NCI-H2107 (cell line): Measurements from ENCODE around the gene IVD.

Experiments
- DNase-seq: peaks from one replicate; lab custom pipeline; 2025; lab: John Stamatoyannopoulos, UW

The IVD gene

DNA sequence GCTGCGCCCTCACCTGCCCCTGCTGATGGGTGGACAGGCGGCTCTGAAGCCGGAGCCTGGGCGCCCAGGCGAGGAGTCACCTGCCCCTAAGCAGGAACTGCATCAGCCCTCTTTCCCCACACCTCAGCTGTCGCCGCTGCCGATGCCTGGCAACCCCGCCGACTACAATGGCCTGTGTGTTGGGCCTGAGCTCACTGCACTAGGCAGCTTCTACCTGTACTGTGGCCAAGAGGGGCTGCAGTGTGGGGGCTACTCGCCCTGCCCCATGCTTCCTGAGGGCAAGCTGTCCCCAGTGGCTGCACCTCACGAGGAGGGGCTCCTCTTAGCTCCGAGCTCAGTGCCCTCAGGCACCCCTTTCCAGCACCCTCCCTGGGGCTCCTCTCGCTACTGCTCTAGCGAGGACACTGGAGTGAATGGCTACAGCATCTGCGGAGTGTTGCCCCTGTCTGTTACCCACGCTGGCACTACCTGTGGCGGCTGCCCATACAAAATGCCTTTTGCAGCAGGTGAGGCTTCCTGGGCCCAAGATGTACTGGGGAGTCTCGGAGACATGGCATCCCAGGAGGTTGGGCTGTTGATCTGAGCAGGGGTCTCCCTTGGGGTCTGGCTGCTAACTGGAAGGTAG is 53.9 kb downstream of the IVD start:
- no peak for DNase-seq

DNA sequence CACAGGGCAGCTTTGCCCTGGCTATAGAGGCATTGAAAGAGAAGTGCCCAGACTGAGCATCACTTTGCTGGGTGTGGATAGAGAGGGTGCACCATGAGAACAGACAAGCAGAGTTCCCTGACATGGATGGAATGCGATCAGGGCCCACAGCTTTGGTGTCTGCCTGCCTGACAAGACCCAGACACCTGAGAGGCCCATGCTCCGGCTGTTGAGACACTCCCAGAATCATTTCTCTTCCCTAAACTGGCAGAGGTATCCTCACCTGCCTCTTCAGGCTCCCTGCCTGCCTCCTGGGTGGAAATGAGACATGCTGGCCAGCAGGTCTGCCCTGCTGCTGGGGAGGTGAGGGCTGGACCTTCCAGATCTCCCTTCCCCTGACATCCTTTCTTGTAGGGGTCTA is 54.8 kb downstream of the IVD start:
- no peak for DNase-seq

DNA sequence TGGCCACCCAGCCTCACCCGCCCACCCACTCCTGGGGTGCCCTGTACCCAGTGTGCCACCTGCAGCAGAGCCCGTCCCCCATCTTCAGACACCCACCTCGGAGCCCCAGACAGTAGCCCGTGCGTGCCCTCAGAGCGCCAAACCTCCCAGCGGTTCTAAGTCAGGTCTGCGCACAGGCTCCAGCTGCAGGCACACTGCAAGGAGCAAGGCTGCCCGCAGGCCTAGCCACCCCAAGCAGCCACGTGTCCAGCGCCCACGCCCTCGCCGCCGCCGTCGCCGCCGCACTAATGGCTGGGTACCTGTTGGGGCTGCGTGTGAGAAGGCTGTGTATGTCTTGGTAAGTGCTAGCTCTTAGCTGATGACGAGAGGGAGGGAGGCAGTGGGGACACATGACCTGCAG is 56.4 kb downstream of the IVD start:
- no peak for DNase-seq

DNA sequence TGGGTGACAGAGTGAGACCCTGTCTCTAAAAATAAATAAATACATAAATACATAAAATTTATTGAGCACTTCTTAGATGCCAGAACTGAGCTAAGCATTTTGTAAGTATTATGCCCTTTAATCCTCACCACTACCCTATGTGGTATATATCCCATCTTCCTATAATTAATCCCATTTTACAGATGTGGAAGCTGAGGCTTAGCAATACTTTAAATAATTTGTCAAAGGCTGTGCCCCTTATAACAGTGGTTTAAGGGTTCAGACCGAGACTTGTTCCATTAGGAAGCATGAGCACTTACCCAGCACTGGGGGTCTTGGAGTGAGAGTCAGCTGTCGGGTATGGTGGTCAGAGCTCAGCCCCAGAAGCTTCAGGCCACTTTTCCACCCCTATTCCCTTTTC is 57.7 kb downstream of the IVD start:
- DNase-seq: no peak

DNA sequence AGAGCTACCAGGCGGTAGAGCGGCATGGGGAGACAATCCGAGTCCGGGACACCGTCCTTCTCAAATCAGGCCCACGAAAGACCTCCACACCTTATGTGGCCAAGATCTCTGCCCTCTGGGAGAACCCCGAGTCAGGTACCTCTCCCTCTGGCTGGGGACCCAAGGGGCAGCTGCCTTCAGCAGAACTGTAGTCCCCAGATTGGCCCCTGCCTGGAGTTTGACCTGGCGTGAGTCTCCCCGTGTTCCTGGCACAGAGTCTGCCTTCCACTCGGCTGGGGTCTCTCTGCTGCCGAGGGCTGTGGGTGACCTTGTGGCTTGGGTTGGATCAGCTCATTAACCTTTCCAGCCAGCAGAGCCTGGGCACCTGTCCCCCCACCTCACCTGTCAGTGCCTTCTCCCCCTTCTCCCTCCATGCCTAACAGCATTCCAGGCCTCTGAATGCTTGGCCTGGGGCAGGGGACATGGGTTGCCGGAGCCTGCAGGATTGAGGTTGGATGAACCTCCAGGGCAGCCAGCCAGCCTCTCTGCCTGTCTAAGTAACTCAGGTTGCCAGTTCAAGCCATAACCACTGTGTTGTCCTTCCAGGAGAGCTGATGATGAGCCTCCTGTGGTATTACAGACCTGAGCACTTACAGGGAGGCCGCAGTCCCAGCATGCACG is 58.4 kb downstream of the IVD start:
- no peak for DNase-seq

DNA sequence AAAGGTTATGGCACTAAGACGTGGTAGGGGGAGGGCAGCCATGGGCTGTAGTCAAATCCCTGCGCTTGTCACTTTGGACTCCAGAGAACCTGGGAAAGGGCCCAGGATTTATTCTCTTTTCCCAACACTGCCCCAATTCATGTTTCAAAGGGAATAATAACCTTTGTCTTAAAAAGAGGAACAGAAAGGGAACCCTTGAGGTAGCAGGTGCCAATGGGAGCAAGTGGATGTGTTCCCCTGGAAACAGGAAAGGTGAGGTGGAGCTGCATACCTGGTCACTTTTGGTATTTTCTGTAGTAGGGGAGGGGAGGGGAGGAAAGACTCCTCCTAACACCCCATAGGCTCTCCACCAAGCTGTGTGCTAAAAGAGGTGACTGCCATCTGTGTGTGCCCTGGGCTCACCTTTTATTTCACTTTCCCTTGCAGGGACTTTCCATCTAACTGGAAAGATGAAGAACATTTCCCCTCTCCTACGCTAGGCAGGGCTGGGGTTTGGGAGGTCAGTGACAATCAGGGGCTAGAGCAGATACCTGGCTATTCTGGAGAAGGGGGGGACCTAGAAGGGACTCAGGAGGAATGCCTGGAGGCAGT is 59.1 kb downstream of the IVD start:
- DNase-seq: no peak

DNA sequence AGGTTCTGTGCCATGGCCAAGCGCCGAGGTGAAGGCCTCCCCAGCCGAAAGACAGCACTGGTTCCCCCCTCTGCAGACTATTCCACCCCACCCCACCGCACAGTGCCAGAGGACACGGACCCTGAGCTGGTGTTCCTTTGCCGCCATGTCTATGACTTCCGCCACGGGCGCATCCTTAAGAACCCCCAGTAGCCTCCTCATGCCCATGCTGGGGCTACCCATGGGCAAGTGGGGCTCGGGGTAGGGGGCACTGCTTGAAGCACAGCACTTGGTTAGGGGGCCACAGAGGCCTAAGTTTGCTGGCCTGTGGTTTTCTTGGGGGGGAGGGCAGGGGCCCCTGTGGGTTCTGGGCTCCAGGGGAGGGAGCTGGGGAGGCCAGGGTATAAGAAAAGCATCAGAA is 60.3 kb downstream of the IVD start:
- DNase-seq: no peak

DNA sequence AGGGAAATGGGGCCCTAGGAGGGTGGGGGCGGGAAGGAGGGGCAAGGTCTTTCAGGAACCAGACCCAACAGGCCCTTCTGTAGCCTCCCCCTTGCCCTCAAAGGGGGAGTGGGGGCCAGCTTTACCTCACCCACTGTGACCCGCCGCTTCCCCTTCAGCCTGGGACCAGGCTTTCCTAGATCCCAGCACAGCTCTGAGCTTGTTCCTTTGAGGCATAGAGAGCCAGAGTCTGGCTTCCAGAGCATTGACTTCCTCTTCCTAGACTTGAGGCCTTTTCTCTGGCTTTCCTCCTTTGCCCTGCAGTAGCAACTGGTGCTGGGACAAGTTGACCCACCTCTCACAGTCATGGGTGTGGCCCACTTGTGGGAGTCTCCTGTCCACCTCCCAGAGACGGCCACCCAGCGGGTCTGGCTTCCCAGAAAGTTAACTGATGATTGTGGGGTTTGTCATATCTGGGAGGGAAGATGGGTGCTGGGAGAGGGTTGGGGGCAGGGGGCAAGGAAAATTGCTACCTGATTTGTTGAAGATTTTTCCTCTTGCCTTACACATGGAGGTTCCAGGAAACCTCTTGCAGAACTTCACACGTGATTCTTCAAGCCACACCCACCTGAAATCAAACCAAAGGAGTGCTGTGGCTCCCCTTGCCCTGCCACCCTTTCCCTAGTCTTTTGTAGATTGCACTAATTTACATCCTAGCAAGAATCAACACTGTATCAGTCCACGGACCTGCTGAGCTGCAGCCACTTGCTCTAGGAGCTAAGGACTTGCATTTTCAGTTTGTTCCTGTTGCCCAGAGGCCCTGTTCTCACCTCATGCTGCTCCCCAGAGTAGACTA is 61.0 kb downstream of the IVD start:
- no peak for DNase-seq

DNA sequence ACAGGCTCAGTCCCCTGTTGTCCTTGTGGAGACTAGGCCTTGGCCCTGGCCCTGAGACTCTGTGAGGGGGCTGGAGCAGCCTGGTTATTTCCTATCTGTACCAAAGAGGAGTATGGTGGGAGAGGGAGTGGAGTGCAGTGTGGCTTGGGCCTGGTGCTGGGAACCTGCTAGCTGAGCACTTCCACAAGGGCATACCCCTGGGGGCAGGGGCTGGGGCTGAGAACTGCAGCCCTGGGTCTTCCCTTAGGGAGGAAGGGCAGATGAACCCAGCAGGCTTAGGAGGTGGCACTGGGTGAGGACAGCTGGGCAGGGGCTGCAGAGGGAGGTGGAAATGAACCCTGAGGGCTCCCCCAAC is 61.6 kb downstream of the IVD start:
- no peak for DNase-seq

DNA sequence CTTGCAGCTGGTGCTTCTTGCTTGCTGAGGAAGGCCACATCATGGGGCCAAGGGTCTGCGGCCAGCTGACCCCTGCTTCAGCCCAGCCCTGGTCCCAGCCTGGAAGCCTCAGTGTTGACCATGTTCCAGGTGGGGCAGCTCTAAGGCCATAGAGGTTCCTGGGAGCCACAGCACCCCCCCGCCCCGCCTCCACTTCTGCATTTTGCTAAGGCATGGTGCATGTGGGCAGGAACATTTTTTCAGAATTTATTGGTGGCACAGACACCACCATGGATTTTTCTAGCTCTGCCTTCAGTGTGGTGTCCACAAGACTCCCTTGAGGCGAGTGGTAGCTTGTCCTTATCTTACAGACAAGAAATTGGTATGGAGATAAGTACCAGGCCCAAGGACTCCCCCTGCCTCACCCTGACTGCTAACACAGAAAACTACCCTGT is 63.3 kb downstream of the IVD start:
- DNase-seq: no peak

DNA sequence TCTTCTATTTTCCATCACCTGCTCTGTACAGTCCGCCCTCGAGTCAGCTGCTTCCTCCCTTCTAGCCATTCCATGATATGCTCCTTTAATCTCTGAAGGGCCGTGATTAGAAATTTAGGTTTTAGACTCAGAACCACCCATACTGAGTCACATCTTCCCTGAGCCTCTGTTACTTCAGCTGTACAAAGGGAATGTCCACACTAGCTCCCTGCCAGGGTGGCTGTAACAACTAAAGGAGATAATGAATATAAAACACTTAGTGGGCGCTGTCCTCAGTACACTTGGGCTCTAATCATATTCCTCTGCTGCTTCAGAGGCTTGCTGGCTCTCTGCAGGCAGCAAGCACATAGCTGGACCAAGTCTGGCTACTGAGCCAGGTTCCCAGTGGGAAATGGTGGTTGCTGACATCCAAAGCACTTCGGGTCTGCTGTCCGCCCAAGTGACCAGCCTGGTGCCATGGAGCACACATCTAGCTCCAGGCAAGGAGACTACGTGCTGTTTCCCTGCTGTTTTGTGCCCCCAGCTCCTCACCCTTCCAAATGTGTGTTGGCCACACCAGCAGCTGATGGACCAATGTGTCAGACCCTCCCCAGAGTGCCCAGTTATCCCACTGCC is 64.3 kb downstream of the IVD start:
- no peak for DNase-seq

DNA sequence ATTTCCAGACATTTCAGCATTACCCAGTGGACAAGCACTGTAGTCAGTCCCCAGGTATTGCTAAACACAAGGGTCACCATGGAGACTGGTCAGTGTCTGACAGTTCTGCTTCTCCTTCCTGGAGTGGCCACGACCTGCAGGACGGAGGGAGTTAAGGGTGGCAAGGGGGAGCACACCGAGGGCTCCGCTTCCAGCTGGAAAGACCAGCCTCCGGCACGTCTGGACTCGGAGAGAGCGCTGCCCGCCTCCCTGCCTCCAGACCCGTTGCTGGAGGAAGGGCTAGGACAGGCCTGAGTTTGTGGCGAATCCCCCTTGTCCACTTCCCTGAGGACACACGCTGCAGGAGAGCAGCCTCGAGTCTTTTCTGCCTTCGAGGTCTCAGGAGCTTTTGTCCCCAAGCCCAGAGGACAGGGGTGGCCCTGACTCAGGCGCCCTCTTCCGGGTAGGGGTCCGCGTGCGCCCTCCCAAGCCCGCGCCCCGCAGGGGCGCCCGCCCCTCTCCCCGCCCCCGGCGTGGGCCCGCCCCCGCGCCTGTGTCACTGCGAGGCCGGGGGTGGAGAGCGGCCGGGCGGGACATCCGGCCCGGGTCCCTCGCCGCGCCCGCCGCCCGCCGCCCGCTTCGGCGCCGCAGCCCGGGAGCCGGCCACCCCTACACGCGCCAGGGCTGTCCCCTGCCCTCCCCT is 65.0 kb downstream of the IVD start, which contains the start of gene CHST14:
TSS of gene CHST14 (plus strand) at position 562 of the 682 bp plus-strand sequence. CDS start 230 bp downstream, outside the sequence.
- no peak for DNase-seq
